ENCODE results near the gene PRPF6. TPM values are rescaled to one million over a fixed set of nuclear protein-coding genes. Genes with fewer than 3 reads are reported as not detected.

The PRPF6 gene, protein sequence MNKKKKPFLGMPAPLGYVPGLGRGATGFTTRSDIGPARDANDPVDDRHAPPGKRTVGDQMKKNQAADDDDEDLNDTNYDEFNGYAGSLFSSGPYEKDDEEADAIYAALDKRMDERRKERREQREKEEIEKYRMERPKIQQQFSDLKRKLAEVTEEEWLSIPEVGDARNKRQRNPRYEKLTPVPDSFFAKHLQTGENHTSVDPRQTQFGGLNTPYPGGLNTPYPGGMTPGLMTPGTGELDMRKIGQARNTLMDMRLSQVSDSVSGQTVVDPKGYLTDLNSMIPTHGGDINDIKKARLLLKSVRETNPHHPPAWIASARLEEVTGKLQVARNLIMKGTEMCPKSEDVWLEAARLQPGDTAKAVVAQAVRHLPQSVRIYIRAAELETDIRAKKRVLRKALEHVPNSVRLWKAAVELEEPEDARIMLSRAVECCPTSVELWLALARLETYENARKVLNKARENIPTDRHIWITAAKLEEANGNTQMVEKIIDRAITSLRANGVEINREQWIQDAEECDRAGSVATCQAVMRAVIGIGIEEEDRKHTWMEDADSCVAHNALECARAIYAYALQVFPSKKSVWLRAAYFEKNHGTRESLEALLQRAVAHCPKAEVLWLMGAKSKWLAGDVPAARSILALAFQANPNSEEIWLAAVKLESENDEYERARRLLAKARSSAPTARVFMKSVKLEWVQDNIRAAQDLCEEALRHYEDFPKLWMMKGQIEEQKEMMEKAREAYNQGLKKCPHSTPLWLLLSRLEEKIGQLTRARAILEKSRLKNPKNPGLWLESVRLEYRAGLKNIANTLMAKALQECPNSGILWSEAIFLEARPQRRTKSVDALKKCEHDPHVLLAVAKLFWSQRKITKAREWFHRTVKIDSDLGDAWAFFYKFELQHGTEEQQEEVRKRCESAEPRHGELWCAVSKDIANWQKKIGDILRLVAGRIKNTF
- 55.4 and 120 TPM in 2 replicates for total RNA-seq (ENCODE audit: low replicate concordance)

DNA sequence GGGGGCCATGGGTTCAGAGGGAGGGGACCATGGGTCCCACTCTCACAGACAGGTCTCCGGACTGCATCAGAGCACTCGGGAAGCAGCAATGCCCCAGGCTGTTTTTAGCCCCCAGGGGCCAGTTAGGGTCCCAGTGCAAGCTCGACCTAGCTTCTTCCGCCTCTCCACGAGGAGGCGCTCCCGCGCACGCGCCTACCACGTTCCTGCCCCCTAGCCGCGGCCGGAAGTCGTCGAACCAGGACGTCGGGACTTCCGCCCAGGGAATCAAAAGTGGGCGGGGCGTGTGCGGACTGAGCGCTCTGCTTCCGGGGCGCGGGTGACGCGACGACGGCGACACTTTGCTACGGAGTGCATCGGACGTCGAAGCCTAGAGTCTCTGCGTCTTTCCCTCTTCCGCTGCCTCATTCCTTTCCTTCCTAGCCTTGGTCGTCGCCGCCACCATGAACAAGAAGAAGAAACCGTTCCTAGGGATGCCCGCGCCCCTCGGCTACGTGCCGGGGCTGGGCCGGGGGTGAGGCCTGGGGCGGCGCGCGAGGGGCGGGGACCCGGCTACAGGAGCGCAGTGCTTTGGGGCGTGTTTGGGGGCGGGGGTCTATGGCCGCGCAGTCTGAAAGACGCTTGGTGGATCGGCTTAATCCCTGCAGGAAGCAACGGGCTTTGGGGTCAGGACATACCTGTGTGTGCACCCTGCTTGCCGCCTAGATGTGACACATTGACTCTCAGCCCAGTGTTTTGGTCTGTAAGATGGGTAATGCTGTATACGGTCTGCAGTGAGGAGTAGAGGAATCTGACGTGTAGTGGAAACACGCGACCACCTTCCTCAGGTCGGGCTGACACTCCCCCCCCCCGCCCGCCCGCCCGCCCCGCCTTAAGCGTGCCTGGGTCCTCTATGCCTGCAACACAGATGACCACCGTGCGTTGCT is at the start of gene PRPF6:
Gene PRPF6 (plus strand): TSS at position 327 of the 923 bp plus-strand sequence. CDS start 114 bp downstream, at position 441.
- peak; percentile 91 for DNase-seq (ENCODE audit: low read depth)
- TF ChIP-seq, protein P1, sequence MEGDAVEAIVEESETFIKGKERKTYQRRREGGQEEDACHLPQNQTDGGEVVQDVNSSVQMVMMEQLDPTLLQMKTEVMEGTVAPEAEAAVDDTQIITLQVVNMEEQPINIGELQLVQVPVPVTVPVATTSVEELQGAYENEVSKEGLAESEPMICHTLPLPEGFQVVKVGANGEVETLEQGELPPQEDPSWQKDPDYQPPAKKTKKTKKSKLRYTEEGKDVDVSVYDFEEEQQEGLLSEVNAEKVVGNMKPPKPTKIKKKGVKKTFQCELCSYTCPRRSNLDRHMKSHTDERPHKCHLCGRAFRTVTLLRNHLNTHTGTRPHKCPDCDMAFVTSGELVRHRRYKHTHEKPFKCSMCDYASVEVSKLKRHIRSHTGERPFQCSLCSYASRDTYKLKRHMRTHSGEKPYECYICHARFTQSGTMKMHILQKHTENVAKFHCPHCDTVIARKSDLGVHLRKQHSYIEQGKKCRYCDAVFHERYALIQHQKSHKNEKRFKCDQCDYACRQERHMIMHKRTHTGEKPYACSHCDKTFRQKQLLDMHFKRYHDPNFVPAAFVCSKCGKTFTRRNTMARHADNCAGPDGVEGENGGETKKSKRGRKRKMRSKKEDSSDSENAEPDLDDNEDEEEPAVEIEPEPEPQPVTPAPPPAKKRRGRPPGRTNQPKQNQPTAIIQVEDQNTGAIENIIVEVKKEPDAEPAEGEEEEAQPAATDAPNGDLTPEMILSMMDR (IDR thresholded peaks at IDR 0.05; ENCODE audit: insufficient read depth, low read length), result peak; percentile 87

DNA sequence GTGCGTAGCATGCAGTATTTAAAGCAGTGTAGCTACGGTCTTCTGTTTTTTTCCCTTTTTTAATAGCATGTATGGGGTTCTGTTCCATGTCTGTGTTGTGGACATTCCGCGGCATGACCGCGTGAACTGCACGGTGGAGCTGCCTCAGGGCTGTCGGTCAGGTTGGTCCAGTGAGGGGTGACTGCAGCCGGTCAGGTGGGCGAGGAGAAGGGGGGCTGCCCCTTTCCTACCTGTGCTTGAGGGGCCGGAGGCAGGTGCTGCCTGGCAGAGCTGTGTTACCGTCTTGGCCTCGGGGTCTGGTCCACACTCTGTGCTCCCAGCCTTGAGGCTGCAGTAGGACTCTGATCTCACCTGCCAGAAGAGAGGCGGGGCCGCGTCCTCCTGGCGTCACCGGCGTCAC is 49.2 kb upstream of the PRPF6 start:
- DNase-seq (ENCODE audit: low read depth), result no peak
- H3K4me3 ChIP-seq (ENCODE audit: low read depth, low read length), result no peak overlapping the region
- TF ChIP-seq, protein P1 (IDR thresholded peaks at IDR 0.05; ENCODE audit: insufficient read depth, low read length), result no peak

More for the DNA sequence above, at the start of gene PRPF6:
- H3K4me3 ChIP-seq (ENCODE audit: low read depth, low read length), result peak within 1 kb of the TSS; percentile 100

DNA sequence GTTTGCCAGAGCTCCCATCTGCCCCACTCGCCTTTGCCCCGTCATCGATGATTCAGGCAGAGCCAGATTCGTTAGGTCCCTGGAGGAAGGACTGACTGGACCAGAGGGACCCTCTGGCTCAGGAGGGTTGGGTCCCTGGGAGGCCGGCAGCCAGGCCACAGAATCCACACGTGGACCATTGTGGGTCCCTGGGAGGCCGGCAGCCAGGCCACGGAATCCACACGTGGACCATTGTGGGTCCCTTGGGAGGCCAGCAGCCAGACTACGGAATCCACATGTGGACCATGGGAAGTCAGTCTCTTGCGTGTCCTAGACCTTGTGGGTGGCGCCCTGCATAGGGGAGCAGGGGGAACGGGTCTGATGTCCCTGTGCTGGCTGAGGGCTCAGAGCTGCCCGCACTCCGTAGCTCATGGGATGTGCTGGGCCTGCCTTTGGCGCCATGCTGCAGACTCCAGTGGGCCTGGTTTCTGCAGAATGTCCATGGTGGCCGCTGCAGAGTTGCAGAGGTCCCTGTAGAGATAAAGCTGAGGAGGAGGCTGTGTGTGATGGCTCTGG is 48.2 kb upstream of the PRPF6 start:
- TF ChIP-seq, protein P1 (IDR thresholded peaks at IDR 0.05; ENCODE audit: insufficient read depth, low read length), result no peak
- no peak overlapping the region for H3K4me3 ChIP-seq (ENCODE audit: low read depth, low read length)
- DNase-seq (ENCODE audit: low read depth), result no peak

DNA sequence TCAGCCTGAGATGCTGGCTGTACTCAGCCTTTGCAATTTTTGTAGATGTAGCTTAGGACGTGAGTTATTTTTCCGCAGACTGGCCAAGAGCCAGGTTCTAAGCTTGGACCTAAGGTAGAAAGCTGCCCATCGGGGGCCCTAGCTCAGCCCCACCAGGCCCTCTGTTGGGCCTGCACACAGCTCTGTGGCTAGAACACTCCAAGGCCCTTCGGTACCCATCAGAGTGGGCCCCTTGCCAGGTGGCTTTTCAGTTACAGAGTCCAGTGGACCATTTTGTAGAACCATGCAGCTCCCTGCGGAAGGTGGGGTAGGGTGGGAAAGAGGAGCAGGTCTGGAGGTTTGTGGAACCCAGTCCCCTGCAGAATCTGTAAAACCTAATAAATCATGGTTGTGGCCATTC is 47.3 kb upstream of the PRPF6 start:
- no peak for DNase-seq (ENCODE audit: low read depth)
- H3K4me3 ChIP-seq (ENCODE audit: low read depth, low read length), result no peak overlapping the region
- TF ChIP-seq, protein P1 (IDR thresholded peaks at IDR 0.05; ENCODE audit: insufficient read depth, low read length), result no peak

DNA sequence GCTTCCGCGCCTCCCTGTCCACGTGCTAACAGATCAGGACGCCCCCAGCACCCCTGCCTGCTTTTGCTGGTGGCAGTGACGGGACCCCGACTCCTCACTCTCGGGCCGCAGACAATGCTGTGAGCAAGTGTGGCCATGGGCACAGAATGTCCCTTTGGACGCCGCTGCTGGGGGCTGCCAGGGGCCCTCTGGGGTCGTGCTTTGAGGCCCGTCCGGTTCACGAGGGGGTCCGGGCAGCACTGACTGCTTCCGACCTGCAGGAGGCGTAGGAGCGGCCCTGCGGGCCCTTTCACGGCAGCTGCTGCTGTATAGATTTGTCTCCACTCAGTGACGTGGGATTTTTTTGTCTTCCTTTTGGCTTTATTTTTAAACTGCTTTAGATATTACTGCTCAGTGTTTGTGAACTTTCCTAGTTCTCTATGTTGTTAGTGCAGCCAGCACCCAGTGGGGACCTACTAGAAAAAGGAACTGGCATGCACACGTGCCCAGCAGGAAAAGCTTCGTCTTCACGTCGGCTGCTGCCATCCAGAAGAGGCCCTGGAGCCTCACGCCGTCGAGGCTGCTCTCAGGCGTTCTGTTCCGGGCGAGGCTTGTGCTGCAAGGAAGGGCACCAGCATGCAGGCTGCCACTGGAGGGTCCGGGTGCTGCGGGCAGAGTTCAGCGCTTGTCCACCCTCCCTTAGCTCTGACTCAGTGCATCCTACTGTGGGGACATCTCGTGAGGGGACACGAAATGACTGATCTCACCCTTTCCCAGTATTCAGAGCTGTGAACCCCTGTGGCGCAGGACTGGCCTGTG is 46.5 kb upstream of the PRPF6 start:
- no peak overlapping the region for H3K4me3 ChIP-seq (ENCODE audit: low read depth, low read length)
- DNase-seq (ENCODE audit: low read depth), result no peak
- TF ChIP-seq, protein P1 (IDR thresholded peaks at IDR 0.05; ENCODE audit: insufficient read depth, low read length), result peak; percentile 33
